Stimulated activated CD8-positive, alpha-beta memory T cell treated with anti-CD3 and anti-CD28 coated beads, Interleukin-15, amount 100 ng/mL, for 4 hours (primary cell): ENCODE measurements around the gene STT3A.

Experiments used
- DNase-seq, 2 donors: peaks; one replicate each; pipeline ENCODE4 v3.0.0-alpha.2; 2020; ENCODE audit warnings: low read depth in 2 of 2

Gene STT3A

GRCh38 chr11:125588505-125588904 is 4.1 kb upstream of the STT3A start:
- no peak for DNase-seq

DNA sequence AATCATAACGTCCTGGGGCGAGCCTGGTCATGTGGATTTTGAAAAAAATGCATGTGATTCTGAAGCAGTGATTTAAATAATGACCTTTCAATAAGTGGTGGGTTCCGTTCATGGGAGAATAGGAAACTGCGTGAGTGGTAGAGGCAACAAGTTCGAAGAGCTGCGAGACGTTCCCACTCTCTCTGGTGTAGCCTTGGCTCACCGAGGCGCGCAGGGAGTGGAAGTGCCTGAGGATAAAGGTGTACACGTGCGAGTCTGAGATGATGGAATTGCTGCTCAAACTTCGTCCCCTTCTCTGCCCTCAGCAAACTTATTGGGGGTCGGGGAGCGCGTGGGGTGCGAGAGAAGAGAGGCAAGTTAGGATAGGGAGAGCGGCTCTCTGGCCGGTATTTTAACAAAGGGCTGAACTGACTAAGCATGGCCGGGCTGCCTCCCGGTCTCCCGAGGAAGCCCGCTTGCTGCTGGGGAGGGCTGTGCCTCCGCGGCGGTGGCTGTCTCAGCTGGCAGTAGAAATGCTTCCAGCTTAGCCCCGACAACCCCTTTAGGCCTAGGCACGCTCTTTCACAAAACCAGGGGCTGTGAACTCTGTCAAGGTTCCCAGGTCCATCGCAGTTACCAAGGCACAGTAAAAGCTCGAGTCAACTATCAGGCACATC is 875 bp upstream of the STT3A start:
- peak; percentile 11 to 17 for DNase-seq

GRCh38 chr11:125593114-125593820 is 615 bp downstream of the STT3A start:
- DNase-seq, result no peak

GRCh38 chr11:125594958-125595357 is 2.3 kb downstream of the STT3A start:
- no peak for DNase-seq

GRCh38 chr11:125600663-125601062 is 8.0 kb downstream of the STT3A start:
- DNase-seq, result no peak

DNA sequence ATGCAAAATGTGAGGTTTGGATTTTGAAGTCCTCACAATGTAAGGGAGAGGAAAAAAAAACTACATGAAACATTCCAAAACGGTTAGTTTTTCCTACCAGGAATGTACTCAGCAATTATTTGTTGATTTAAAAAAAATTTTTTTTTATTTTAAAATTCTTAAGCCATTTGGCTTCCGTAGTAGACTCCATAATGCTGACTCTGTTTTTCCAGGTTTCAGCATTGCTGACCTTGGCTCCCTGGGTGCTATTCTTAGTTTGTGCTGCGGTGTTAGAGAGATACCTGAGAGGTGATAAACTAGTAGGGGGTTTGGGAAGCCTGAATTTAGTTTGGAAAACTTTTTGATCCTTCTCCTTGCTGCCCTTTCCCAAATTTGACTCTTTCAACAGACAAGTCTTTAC is 10.6 kb downstream of the STT3A start:
- no peak for DNase-seq

GRCh38 chr11:125605417-125605816 is 12.8 kb downstream of the STT3A start:
- DNase-seq, result no peak

DNA sequence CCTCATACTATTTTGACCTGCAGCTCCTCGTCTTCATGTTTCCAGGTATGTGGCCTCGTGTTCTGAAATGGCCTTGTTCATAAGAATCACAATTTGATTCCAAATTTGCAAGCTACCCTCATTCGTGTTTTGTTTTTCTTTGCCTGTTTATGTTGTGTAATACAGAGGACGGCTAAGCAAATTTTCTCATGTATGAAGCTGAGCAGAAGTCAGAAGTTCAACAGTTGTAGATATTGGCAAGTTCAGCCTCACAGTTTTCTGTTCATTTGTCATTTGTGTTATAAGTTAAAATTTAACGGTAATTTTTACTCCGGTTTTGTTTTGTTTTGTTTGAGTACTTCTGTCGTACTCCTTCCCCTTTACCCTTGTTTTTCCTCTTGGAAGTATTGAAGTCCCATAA is 16.9 kb downstream of the STT3A start:
- DNase-seq, result no peak

- DNase-seq, result no peak
These were observed 25.7 kb downstream of the STT3A start for GRCh38 chr11:125618383-125618782.

DNA sequence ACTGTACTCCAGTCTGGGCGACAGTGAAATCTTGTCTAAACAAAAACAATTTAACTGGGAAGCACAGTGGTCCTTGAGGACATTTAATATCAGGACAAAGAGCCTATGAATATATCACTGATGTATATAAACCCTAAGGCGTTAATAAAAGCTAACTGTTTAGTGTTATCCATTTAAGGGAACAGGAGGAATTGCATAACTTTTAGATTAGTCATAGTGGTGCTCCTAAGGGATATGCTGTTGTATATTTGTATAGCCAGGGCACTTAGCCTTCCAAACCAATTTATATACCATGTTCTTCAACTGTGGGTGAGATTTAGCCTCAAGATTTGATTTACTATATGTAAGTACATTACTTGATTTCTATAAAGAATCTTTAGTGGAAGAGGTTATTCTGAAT is 29.3 kb downstream of the STT3A start:
- no peak for DNase-seq

DNA sequence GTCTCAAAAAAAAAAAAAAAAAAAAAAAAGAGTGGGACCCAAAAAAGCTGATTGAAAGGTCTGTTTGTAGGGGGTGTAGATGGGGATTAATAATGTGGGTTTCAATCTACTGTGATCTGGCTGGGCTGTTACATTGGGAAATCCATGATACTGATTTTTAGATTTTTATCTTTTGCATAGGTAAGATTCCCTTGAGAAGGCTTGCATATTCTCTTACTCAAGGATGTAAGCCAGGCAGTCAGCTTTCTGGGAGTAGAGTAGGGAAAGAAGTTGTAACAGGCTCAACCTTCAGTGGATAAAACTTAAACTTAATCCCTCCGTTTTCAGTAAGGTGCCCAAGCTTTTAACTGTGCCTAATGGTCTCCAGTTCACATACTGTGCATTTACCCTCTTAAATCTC is 30.4 kb downstream of the STT3A start:
- DNase-seq, result no peak

GRCh38 chr11:125624756-125625213 is 32.1 kb downstream of the STT3A start, which contains the start of gene CHEK1:
Gene CHEK1 (plus strand): TSS chr11:125625163. CDS start chr11:125626769, 1,606 bp downstream.
- no peak for DNase-seq

GRCh38 chr11:125625225-125625629 is 32.6 kb downstream of the STT3A start:
- no peak for DNase-seq

DNA sequence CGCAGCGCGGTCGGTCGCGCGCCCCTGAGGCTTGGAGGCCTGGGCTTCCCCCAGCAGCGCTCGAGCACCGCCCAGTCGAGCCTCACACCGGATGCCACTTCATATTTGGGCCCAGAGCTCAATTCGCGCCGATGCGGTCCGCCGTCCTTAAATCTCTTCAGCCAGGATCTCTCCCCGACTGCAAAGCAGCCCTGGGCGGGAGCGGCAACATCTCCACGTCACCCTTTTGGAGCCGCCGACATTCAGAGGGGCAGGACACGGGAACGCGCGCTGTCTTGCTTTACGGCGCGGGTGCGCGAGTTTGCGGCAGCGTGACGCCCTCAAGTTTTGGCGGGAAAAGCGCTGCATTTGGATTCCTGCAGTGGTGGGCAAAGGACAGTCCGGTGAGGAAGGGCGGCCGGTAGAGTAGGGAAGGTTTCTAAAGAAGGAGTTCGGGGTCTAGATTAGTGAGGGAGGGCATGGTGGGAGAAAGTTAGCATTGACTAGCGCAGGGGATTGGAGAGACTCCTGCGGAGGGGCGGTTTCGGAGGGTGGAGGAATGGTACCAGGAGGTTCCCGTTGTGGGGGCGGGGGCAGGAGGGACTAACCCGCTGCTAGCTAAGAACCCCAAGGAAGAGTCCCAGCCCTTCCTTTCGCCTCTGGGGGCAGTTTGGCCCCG is 33.1 kb downstream of the STT3A start:
- peak; percentile 64 to 68 for DNase-seq

- peak in 1 of 2 donors; percentile 1 for DNase-seq
These were observed 33.8 kb downstream of the STT3A start for GRCh38 chr11:125626288-125626950.

DNA sequence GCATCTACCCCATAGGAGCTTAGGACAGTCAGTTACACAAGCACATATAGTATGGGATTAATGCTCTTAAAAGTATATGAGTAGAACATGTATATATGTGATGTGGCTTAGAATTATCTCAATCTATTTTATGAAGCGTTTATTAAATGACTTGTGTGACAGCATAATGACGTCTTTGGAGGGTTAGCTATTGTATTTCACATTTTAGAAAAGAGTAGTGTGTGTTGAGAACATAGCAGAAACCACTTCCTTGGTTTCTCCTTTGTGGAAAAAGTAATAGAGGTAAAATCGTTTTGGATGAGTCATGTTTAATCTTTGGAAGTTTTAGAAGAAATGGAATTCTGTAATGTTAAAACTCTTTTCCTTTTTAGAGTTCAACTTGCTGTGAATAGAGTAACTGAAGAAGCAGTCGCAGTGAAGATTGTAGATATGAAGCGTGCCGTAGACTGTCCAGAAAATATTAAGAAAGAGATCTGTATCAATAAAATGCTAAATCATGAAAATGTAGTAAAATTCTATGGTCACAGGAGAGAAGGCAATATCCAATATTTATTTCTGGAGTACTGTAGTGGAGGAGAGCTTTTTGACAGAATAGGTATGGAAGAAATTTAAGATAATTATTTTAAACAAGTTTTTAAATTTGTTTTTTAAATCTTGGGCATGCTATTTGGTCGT is 34.7 kb downstream of the STT3A start:
- DNase-seq, result no peak

- no peak for DNase-seq
These were observed 45.2 kb downstream of the STT3A start for GRCh38 chr11:125637840-125638239.

DNA sequence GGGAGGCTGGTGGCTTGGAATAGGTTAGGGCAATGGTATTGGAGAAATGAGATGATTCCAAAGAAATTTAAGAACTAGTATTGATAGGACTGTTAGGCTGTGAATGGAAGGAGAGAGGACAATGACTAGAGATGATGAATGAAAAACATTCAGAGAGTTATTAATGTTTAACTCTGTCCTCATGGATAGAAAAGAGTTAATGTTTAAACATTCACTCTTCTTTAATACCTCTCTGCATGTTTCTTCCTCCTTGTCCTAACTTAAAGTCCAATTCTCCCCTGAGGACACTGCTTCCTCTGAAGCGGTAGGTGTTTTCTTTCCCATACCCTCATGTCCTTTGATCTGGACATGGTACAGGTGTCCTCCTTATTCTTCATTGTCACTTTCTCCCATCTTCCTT is 45.7 kb downstream of the STT3A start:
- DNase-seq, result no peak

- DNase-seq, result no peak
These were observed 53.2 kb downstream of the STT3A start for GRCh38 chr11:125645871-125646270.

- no peak for DNase-seq
These were observed 57.0 kb downstream of the STT3A start for GRCh38 chr11:125649465-125650166.

GRCh38 chr11:125662689-125663088 is 70.0 kb downstream of the STT3A start:
- DNase-seq, result no peak
